ENCODE measurements around the gene EPN1. TPM values are rescaled to one million over a fixed set of nuclear protein-coding genes. Genes with fewer than 3 reads are reported as not detected.

The EPN1 gene
- polyA plus RNA-seq, 4 donors: 66.6 to 152 (median 94.9) TPM

- no peak for DNase-seq (ENCODE audit: low read depth in 4 of 4, low spot score in 3 of 4)
Observed at GRCh38 chr19:55659822-55660221, 15.2 kb upstream of the EPN1 start.

GRCh38 chr19:55660404-55660803, 14.6 kb upstream of the EPN1 start:
- DNase-seq (ENCODE audit: low read depth in 4 of 4, low spot score in 3 of 4): no peak

- no peak for DNase-seq (ENCODE audit: low read depth in 4 of 4, low spot score in 3 of 4)
Observed at GRCh38 chr19:55660991-55661390, 14.0 kb upstream of the EPN1 start.

GRCh38 chr19:55661826-55662225, 13.2 kb upstream of the EPN1 start:
- DNase-seq (ENCODE audit: low read depth in 4 of 4, low spot score in 3 of 4): no peak

GRCh38 chr19:55663846-55664536, 11.0 kb upstream of the EPN1 start:
- no peak for DNase-seq (ENCODE audit: low read depth in 4 of 4, low spot score in 3 of 4)

- no peak for DNase-seq (ENCODE audit: low read depth in 4 of 4, low spot score in 3 of 4)
Observed at GRCh38 chr19:55666343-55667005, 8.6 kb upstream of the EPN1 start.

GRCh38 chr19:55667006-55667381, 8.0 kb upstream of the EPN1 start:
- DNase-seq (ENCODE audit: low read depth in 4 of 4, low spot score in 3 of 4): no peak

- no peak for DNase-seq (ENCODE audit: low read depth in 4 of 4, low spot score in 3 of 4)
Observed at GRCh38 chr19:55667511-55667910, 7.5 kb upstream of the EPN1 start.

GRCh38 chr19:55667958-55668357, 7.1 kb upstream of the EPN1 start:
- DNase-seq (ENCODE audit: low read depth in 4 of 4, low spot score in 3 of 4): no peak

GRCh38 chr19:55668603-55669348, 6.2 kb upstream of the EPN1 start:
- DNase-seq (ENCODE audit: low read depth in 4 of 4, low spot score in 3 of 4): no peak

GRCh38 chr19:55669418-55670279, 5.4 kb upstream of the EPN1 start:
- DNase-seq (ENCODE audit: low read depth in 4 of 4, low spot score in 3 of 4): no peak

- DNase-seq (ENCODE audit: low read depth in 4 of 4, low spot score in 3 of 4): no peak
Observed at GRCh38 chr19:55670280-55671053, 4.6 kb upstream of the EPN1 start.

- DNase-seq (ENCODE audit: low read depth in 4 of 4, low spot score in 3 of 4): no peak
Observed at GRCh38 chr19:55671054-55671378, 4.0 kb upstream of the EPN1 start.

GRCh38 chr19:55672418-55672817, 2.6 kb upstream of the EPN1 start:
- DNase-seq (ENCODE audit: low read depth in 4 of 4, low spot score in 3 of 4): no peak

GRCh38 chr19:55673465-55673864, 1.6 kb upstream of the EPN1 start:
- DNase-seq (ENCODE audit: low read depth in 4 of 4, low spot score in 3 of 4): no peak

GRCh38 chr19:55673889-55674288, 1.1 kb upstream of the EPN1 start:
- DNase-seq (ENCODE audit: low read depth in 4 of 4, low spot score in 3 of 4): no peak

- DNase-seq (ENCODE audit: low read depth in 4 of 4, low spot score in 3 of 4): no peak
Observed at GRCh38 chr19:55674459-55674840, 576 bp upstream of the EPN1 start.

GRCh38 chr19:55675661-55676354, 782 bp downstream of the EPN1 start:
- no peak for DNase-seq (ENCODE audit: low read depth in 4 of 4, low spot score in 3 of 4)

- no peak for DNase-seq (ENCODE audit: low read depth in 4 of 4, low spot score in 3 of 4)
Observed at GRCh38 chr19:55676383-55676782, 1.4 kb downstream of the EPN1 start.

Data from left renal pelvis (tissue), 4 donors.